ENCODE data around the gene DEFB115.
"Not testable (repeated sequence)": the region's sequence is repeated elsewhere in the genome, so short reads cannot be mapped to it uniquely, and the experiment has no call there.

DEFB115 gene, protein sequence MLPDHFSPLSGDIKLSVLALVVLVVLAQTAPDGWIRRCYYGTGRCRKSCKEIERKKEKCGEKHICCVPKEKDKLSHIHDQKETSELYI

DNA sequence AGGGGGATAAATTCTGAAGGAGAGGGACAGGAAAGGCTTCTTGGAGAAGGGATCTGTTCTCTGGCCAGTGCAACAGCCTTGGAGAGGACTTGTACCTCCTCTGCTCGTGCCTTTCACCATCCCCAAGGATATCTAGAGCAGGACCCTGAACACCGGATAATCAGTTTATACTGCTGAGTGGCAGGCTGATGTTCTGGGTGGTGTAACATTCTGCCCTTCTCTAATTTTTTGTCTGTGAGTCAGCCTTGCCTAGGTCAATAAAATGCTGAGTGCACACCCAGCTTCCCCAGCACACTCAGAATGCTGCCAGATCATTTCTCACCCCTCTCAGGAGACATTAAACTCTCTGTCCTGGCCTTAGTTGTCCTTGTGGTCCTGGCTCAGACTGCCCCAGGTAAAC is at the start of gene DEFB115:
Gene DEFB115 (plus strand): TSS at position 301 of the 400 bp plus-strand sequence. CDS start 0 bp downstream, at position 301.
- no peak for DNase-seq (ENCODE audit: low read depth in 2 of 2)

DNA sequence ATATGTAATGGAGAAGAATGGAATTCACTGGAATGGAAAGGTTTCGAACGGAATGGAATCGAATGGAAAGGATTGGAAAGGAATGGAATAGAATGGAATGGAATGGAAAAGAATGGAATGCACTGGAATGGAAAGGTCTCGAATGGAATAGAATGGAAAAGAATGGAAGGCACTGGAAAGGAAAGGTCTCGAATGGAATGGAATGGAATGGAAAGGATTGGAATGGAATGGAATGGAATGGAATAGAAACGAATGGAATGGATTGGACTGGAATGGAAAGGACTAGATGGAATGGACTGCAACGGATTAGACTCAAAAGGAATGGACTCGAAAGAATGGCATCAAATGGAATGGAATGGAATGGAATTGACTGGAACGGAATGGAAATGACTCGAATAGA is 20.5 kb upstream of the DEFB115 start:
- DNase-seq (ENCODE audit: low read depth in 2 of 2) = no peak

DNA sequence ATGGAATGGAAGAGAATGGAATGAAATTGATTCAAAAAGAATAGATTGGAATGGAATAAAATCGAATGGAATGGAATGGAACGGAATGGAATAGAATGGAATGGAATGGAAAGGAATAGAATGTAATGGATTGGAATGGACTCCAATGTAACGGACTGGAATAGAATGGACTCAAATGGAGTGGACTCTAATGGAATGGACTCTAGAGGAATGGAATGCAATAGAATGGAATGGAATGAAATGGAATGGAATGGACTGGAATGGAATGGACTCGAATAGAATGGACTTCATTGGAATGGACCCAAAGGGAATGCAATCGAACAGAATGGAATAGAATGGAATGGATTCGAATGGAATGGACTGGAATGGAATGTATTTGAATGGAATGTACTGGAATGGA is 19.7 kb upstream of the DEFB115 start:
- no peak for DNase-seq (ENCODE audit: low read depth in 2 of 2)

DNA sequence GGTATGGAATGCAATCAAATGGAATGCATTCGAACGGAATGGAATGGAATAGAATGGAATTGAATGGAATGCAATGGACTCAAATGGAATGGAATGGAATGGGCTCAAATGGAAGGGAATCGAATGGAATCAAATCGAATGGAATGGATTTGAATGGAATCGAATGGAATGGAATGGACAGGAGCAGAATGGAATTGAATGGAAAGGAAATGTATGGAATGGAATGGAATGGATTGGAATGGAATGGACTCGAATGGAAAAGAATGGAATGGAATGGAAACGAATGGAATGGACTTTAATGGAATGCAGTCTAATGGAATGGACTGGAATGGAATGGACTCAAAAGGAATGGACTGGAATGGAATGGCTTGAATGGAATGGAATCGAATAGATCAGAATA is 18.3 kb upstream of the DEFB115 start:
- no peak for DNase-seq (ENCODE audit: low read depth in 2 of 2)

DNA sequence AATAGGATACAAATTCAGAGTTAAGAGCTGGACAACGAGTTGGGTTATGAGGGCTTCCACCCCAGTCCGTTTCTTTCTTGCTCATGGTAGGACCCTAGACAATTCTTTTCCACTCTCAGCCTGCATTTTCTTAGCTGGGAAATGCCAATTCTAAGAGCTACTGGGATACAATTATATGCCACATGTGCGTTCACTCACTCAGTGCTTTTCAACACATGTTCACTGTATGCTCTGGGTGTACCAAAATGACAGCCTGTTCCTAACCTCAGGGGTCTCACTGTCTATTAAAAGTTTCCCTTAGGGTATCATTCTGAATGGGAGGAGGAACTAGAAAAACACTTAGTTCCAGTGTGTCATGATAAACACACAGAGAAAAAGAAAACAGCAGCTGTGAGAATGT is 505 bp upstream of the DEFB115 start:
- DNase-seq (ENCODE audit: low read depth in 2 of 2) = no peak

DNA sequence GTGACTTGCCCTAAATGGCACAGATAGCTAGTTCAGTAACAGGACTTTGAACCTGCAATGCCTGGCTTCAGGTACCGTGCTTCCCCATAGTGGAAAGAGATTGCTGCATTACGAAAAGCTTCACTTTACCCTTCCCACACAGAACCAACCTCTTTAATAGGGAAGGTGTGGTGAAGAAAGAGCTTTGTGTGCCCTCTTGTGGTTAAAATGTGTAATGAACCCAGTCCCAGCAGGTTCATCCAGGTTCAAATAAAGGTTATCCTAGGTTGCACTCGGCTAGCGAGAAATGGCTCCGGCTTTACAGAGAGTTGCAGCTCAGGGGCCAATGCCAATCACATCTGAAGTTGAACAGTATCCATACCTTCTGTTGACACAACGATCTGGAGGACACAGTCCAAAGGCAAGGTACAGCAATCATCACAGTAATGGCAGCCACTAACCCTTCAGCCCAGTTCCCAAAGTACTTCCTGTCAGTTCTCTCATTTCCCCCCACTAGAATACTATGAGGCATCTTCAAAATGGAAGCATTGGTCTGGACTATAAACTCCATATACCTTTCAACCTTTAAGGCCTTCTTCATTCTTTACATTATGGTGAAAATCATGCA is 3.0 kb downstream of the DEFB115 start:
- no peak for DNase-seq (ENCODE audit: low read depth in 2 of 2)

DNA sequence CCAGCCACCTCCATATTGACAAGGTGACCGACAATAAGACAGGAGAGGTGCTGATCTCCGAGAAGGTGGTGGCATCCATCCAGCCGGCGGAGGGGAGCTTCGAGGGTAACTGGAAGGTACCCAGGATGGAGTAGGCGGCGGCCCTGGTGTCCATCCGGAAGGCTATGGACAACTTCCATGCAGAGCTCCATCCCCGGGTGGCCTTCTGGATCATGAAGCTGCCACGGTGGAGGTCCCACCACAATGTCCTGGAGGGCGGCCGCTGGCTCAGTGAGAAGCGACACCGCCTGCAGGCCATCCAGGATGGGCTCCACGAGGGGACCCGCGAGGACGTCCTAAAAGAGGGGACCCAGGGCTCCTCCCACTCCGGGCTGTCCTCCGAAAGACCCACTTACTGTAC is 17.0 kb downstream of the DEFB115 start:
- DNase-seq (ENCODE audit: low read depth in 2 of 2) = no peak

DNA sequence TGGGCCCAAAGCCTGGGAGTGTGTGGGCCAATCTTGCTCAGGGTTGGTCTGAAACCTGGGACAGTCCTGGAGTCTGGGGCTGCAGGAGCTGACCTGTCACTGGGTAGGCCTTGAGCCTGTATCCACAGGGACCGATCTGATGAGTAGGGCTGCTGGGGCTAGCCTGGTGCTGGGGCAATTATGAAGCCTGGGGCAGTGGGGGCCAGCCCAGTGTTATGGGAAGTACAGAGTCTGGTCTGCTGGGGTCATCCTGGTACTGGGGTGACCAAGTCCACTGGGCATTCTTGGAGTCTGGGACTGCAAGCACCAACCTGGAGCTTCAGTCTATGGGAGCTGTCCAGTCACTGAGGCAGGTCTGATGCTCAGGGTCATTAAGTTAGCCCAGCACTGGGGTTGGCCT is 20.7 kb downstream of the DEFB115 start:
- DNase-seq (ENCODE audit: low read depth in 2 of 2) = no peak

DNA sequence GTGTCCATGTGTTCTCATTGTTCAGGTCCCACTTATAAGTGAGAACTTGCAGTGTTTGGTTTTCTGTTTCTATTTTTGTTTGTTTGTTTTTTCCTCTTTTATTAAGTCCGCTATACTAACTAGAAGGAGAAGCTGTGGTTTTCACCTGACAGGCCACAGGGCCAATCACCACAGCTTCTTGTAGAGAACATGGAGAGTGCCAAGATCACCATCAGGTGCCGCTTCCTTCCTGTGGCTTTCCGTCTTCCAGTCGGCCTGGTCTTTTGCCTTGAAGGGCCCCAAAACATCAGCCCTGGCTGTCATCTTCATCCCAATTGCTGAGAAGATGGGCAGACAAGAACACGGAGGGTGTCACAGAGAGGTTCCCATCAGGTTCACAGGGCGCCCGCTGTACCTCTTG is 27.5 kb downstream of the DEFB115 start:
- DNase-seq (ENCODE audit: low read depth in 2 of 2) = not testable (repeated sequence)

DNA sequence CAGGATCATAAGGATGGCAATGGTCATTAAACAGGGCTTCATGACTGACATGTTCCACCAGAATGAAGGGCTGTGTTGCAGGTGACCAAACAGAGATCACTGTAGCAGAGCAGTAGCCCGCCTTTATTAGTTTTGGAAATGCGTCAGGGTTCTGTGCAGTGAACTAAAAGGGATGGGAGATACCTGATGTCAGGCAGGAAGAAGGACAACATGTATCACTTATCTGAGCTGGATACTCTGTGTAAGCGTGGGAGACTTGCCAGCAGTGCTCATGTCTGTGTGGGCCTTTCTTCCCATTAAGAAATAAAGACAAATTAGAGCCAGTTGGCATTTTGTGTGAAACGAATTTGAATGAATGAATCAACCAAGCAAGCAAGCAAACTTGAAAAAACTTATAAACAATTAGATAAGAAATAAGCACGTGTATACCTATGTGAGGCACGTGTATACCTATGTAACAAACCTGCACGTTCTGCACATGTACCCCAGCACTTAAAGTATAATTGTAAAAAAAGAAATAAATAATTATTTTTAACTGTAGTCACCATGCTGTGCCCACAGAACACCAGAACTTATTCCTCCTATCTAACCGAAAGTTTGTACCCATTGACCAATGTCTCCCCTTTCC is 51.2 kb downstream of the DEFB115 start, which contains the start of gene DEFB116:
Gene DEFB116 (minus strand): TSS at position 51 of the 628 bp plus-strand sequence. CDS start 0 bp downstream, at position 51.
- DNase-seq (ENCODE audit: low read depth in 2 of 2) = no peak

All from stimulated activated CD4-positive, alpha-beta T cell treated with anti-CD3 and anti-CD28 coated beads, Interleukin-1b, Interleukin-23, amount 100 ng/mL, for 1 hour (primary cell).